Transverse colon (tissue), 4 donors: ENCODE measurements around the gene FAM229B.

ENCODE experiments used
- CTCF ChIP-seq, 5 experiments: fragments of 200-600 bp in 3 of 5; fragments of 450-650 bp in 2 of 5; sonication (generic) in 3 of 5; IDR thresholded peaks; 1 replicate in 2 of 5; 2 replicates in 3 of 5; pipeline ENCODE4 v1.5.1; 2016 to 2017; ENCODE audit warnings: antibody characterized with exemption in 5 of 5, inconsistent platforms in 3 of 5, mild to moderate bottlenecking in 2 of 5, moderate library complexity in 1 of 5
- POLR2A ChIP-seq: fragments of 450-650 bp; IDR thresholded peaks from one replicate; pipeline ENCODE4 v1.6.1; 2016; ENCODE audit warnings: antibody characterized with exemption, mild to moderate bottlenecking, moderate library complexity
- POLR2AphosphoS5 ChIP-seq, 3 donors: sonication (generic); formaldehyde crosslinking; IDR thresholded peaks; one replicate each; pipeline ENCODE4 v1.6.1; 2016; ENCODE audit warnings: antibody characterized with exemption in 3 of 3

GRCh38 chr6:112116221-112116620 is 28.8 kb downstream of the FAM229B start:
- no peak for TF ChIP-seq POLR2A
- no peak for TF ChIP-seq CTCF (IDR thresholded peaks at IDR 0.05)
- TF ChIP-seq POLR2AphosphoS5 (IDR thresholded peaks at IDR 0.05): no peak
